Hypothalamus (tissue), 51 donors: ENCODE data around the gene CDCA4.

Source experiments
- DNase-seq, 51 donors: peaks; one replicate each; lab custom pipeline; 2025; lab: John Stamatoyannopoulos, UW

CDCA4 gene

GRCh38 chr14:105059035-105059924, 38.4 kb upstream of the CDCA4 start:
- no peak for DNase-seq

DNA sequence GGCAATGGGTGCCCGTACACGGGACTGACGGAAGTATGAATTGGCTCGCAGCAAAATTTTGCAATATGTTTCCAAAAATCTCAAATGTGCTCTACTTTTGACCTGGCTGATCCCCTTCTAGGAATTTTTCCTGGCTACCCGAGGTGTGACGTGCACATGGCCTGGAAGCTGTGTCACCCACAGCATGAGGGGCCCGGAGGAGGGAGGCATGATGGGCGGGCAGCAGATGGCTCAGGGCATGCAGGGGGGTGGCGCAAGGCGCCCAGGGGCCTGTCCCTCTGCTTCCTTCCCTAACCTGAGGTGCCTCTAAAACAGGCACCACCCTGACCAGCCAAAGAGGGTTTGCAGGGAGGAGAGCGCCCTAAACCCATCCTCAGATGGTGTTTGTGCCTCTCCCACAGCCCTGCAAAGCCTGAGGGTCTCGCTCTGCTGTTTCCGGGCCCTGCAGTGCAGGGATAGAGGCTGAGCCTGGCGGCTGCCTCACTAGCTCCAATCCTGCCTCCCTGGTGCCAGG, 37.7 kb upstream of the CDCA4 start:
- no peak for DNase-seq

DNA sequence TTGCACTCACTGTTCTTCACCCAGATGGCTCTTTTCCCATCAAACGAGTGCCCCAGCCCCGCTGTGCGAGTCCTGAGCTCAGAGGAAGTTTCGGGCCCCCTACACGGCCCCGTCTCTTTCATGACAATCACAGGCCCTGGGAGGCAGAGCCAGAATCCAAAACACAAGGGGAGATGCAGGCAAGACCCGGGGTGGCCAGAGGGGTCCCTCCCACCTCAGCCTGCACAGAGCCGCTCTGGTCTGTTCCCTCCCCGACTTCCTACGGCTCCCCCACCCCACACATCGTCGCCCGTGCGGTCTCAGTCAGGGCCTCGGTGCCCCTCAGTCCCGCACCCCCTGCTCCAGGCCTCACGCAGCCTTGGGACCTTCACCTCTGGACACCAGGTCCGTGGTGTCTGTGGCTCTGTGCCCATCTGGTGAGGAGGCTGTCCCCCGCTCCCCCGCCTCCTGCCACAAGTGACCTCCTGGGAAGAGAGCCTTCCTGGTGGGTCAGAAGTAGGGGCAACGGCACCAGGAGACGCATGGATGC, 35.5 kb upstream of the CDCA4 start:
- DNase-seq = no peak

GRCh38 chr14:105055736-105056302, 34.9 kb upstream of the CDCA4 start:
- DNase-seq = no peak

DNA sequence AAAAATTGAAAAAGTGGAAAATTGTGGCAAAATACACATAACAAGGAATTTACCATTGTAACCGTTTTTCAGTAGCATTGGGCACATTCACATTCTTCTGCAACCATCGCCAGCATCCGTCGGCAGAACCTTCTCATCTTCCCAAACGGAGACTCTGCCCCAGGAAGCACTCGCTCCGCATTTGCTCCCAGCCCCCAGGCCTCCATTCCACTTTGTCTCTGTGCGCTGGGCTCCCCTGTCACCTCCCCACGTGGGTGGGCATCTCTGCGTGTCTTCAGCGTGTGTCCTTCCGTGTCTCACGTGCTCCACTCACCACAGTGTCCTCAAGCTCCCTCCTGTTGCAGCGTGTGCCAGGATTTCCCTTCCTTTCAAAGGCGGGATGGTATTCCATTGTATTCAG, 34.5 kb upstream of the CDCA4 start:
- DNase-seq = no peak

- DNase-seq = no peak
Measured at GRCh38 chr14:105053996-105054395, 33.1 kb upstream of the CDCA4 start.

GRCh38 chr14:105053421-105053820, 32.5 kb upstream of the CDCA4 start:
- no peak for DNase-seq

- no peak for DNase-seq
Measured at GRCh38 chr14:105052110-105052458, 31.2 kb upstream of the CDCA4 start.

DNA sequence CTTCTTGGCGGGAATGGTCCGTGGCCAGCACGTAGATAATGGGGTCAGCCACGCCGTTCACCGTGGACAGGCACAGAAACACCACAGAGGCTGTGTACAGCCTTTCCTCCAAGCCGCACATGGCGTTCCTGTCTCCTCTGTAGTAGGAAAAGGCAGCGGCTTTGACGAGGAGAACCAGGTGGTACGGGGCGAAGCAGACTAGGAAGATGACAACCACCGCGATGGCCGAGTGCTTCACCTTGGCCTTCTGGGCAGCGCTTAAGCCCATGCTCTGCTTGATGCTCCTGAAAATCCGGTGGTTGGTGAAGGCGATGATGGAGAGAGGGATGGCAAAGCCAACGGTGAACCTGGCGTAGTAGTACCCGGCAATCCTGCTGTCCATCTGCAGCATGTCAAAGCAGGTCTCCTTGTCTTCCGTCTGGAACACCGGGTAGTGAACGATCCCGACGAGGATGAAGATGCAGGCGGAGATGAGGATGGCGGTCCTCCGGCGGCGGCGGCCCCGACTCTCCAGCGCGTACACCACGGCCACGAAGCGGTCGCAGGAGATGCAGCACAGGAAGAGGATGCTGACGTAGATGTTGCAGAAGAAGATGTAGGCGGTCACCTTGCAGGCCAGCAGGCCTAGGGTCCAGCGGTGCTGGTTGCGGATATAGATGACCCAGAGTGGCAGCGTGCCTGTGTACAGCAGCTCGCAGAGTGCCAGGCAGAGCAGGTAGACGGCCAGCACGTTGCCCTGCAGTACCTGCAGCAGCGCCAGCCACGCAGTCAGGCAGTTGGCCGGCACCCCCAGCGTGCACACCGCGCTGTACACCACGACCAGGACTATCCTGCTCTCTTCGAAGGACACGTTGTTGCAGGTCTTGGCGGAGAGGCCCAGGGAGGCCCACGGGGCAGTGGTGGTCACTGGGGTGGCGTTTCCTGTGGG, 30.6 kb upstream of the CDCA4 start:
- DNase-seq = no peak

DNA sequence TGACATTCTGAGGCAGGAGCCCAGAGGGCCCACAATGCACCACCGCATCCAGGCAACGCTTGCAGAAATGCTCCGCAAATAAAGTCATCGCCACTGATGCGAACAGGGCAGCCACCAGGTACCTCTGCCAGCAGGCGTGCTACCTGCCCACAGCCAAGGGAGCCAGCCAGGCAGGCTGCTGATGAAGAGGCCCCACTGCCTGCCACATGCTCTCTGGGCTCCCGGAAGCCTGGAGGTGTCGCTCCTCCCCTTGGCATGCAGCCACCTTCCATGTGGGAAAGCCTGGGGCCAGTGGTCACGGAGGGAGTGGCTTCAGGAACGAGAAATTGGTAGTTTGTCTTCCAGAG, 29.6 kb upstream of the CDCA4 start:
- DNase-seq = no peak

- DNase-seq = no peak
Measured at GRCh38 chr14:105049753-105050550, 29.1 kb upstream of the CDCA4 start.

DNA sequence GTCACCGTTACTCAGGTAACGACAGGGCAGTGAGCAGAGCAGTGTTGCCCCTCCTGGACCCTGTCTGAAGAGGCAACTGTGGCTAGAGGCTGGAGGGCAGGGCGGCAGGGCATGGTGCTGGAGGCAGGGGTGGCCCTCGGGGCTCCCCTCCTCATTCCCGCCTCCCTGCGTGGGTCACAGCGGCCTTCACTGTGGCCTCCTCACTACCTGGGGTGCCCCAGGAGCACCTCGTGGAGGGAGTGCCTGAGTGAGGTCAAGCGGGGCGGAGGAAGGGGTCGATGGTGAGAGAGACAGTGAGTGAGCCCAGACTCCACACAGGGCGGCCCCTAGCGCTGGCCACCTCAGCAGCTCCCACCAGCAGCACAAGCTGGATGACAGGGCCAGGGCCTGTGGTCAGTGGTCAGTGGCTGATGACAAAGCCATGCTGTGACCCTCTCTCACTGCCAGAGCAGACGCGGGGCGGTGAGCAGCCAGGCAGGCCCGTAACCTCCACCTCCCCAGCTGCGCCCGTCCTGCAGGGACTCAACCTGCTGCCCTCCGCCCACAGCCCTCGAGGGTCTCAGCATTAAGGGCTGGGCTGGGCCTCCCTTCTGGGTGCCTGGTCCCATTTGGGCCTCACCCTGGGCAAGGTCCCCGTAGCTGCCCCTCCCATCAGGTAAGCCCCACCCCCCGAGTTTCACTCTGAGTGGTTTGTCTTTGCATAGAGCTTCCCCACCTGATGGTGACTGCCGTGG, 26.6 kb upstream of the CDCA4 start:
- DNase-seq = no peak

GRCh38 chr14:105046891-105047282, 26.0 kb upstream of the CDCA4 start:
- no peak for DNase-seq

GRCh38 chr14:105045710-105046326, 24.9 kb upstream of the CDCA4 start:
- DNase-seq = peak in 41 of 51 donors; percentile 16 to 84 (median 62)

DNA sequence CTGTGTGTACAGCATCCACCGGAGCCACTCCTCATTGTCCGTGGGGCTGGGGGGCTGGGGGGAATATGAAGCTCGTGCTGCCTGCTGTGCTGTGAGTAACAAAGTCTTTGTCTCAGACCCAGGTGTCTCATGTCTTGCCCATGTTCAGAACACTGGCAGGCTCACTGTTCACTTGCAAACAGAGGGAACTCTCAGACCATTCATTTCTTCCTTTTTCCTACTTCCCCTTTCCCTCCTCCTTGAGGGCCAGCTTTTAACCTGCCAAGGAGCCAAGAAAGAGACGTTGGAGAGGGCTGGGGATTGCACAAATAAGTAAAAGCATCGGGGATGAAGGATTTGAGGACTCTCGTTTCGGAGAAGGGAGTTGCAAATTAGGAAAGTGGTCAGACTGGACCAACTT, 22.8 kb upstream of the CDCA4 start:
- DNase-seq = no peak

- no peak for DNase-seq
Measured at GRCh38 chr14:105042813-105043212, 21.9 kb upstream of the CDCA4 start.

GRCh38 chr14:105041841-105042765, 21.2 kb upstream of the CDCA4 start:
- no peak for DNase-seq
